IPS-20b (cell line): Measurements from ENCODE around the gene ETNPPL.
A peak's percentile ranks its signal among the peaks of the same experiment; 100 is the strongest.

Experiments used
- H3K27ac ChIP-seq: one replicate; pipeline ENCODE4 v1.5.1; 2013; ENCODE audit warnings: low read length
- H3K27me3 ChIP-seq: 2 replicates; pipeline ENCODE4 v1.6.1; 2013; ENCODE audit warnings: mild to moderate bottlenecking, low read length, inconsistent platforms; ENCODE audit not compliant: insufficient read depth
- H3K36me3 ChIP-seq: 2 replicates; pipeline ENCODE4 v1.6.1; 2013; ENCODE audit warnings: low read depth, mild to moderate bottlenecking, inconsistent platforms, low read length, moderate library complexity; ENCODE audit not compliant: insufficient read depth
- H3K4me1 ChIP-seq: 2 replicates; pipeline ENCODE4 v1.6.1; 2013; ENCODE audit warnings: mild to moderate bottlenecking, control low read depth, inconsistent platforms, low read length, moderate library complexity; ENCODE audit not compliant: insufficient read depth
- H3K4me3 ChIP-seq: 2 replicates; pipeline ENCODE4 v1.5.1; 2013; ENCODE audit warnings: mild to moderate bottlenecking, low read length, inconsistent platforms
- H3K9ac ChIP-seq: 2 replicates; pipeline ENCODE4 v1.6.1; 2013; ENCODE audit warnings: low read depth, mild to moderate bottlenecking, inconsistent platforms, low read length, moderate library complexity
- H3K9me3 ChIP-seq: 2 replicates; pipeline ENCODE4 v1.6.1; 2013; ENCODE audit warnings: mild to moderate bottlenecking, low read depth, low read length, inconsistent platforms; ENCODE audit not compliant: insufficient read depth

ETNPPL gene

GRCh38 chr4:108786351-108786750 is 23.5 kb upstream of the ETNPPL start:
- no peaks in the 10 kb centered on the region for H3K36me3 ChIP-seq
- H3K27me3 ChIP-seq = no peaks in the 10 kb centered on the region
- no peaks in the 10 kb centered on the region for H3K4me1 ChIP-seq
- H3K27ac ChIP-seq = no peak overlapping the region
- H3K4me3 ChIP-seq = no peak overlapping the region
- no peak overlapping the region for H3K9ac ChIP-seq
- no peaks in the 10 kb centered on the region for H3K9me3 ChIP-seq

- no peaks in the 10 kb centered on the region for H3K4me1 ChIP-seq
- H3K4me3 ChIP-seq = no peak overlapping the region
- no peaks in the 10 kb centered on the region for H3K36me3 ChIP-seq
- no peaks in the 10 kb centered on the region for H3K27me3 ChIP-seq
- H3K27ac ChIP-seq = no peak overlapping the region
- H3K9me3 ChIP-seq = no peaks in the 10 kb centered on the region
- no peak overlapping the region for H3K9ac ChIP-seq
Observed at GRCh38 chr4:108783665-108784463, 21.0 kb upstream of the ETNPPL start.

- Histone ChIP-seq H3K27me3 (no peaks in the 10 kb centered on the region), H3K27ac (no peak overlapping the region), H3K36me3 (no peaks in the 10 kb centered on the region), H3K9me3 (no peaks in the 10 kb centered on the region), H3K9ac (no peak overlapping the region), H3K4me3 (no peak overlapping the region), H3K4me1 (no peaks in the 10 kb centered on the region)
Observed at GRCh38 chr4:108779958-108780357, 17.1 kb upstream of the ETNPPL start.

- Histone ChIP-seq H3K4me1 (no peaks in the 10 kb centered on the region), H3K9ac (no peak overlapping the region), H3K27ac (no peak overlapping the region), H3K9me3 (no peaks in the 10 kb centered on the region), H3K4me3 (no peak overlapping the region), H3K36me3 (no peaks in the 10 kb centered on the region), H3K27me3 (no peaks in the 10 kb centered on the region)
Observed at GRCh38 chr4:108777388-108777787, 14.5 kb upstream of the ETNPPL start.

- no peaks in the 10 kb centered on the region for H3K9me3 ChIP-seq
- no peaks in the 10 kb centered on the region for H3K36me3 ChIP-seq
- H3K4me3 ChIP-seq = no peak overlapping the region
- no peaks in the 10 kb centered on the region for H3K4me1 ChIP-seq
- H3K27ac ChIP-seq = no peak overlapping the region
- no peaks in the 10 kb centered on the region for H3K27me3 ChIP-seq
- no peak overlapping the region for H3K9ac ChIP-seq
Observed at GRCh38 chr4:108775921-108776320, 13.1 kb upstream of the ETNPPL start.

GRCh38 chr4:108774809-108775530 is 12.1 kb upstream of the ETNPPL start:
- Histone ChIP-seq H3K4me3 (no peak overlapping the region), H3K4me1 (no peaks in the 10 kb centered on the region; the same call in 1 of the 2 replicates), H3K36me3 (no peaks in the 10 kb centered on the region), H3K27me3 (no peaks in the 10 kb centered on the region), H3K9me3 (no peaks in the 10 kb centered on the region), H3K9ac (no peak overlapping the region), H3K27ac (no peak overlapping the region)

GRCh38 chr4:108772402-108772801 is 9.5 kb upstream of the ETNPPL start:
- Histone ChIP-seq H3K27me3 (no peaks in the 10 kb centered on the region), H3K4me3 (no peak overlapping the region), H3K27ac (no peak overlapping the region), H3K9ac (no peak overlapping the region), H3K36me3 (no peaks in the 10 kb centered on the region), H3K4me1 (no peaks in the 10 kb centered on the region; the same call in 1 of the 2 replicates), H3K9me3 (no peaks in the 10 kb centered on the region)

GRCh38 chr4:108766058-108766457 is 3.2 kb upstream of the ETNPPL start:
- peaks cover 3% of the 10 kb centered on the region; the same call in 1 of the 2 replicates for H3K4me1 ChIP-seq
- no peak overlapping the region for H3K4me3 ChIP-seq
- H3K27ac ChIP-seq = no peak overlapping the region
- no peaks in the 10 kb centered on the region for H3K9me3 ChIP-seq
- H3K9ac ChIP-seq = no peak overlapping the region
- no peaks in the 10 kb centered on the region for H3K36me3 ChIP-seq
- H3K27me3 ChIP-seq = peaks cover 31% of the 10 kb centered on the region

- peaks cover 36% of the 10 kb centered on the region for H3K27me3 ChIP-seq
- H3K27ac ChIP-seq = no peak overlapping the region
- no peak overlapping the region for H3K4me3 ChIP-seq
- H3K9ac ChIP-seq = no peak overlapping the region
- no peaks in the 10 kb centered on the region for H3K9me3 ChIP-seq
- peaks cover 3% of the 10 kb centered on the region; the same call in 1 of the 2 replicates for H3K4me1 ChIP-seq
- H3K36me3 ChIP-seq = no peaks in the 10 kb centered on the region
Observed at GRCh38 chr4:108763986-108764385, 1.1 kb upstream of the ETNPPL start.

- H3K27ac ChIP-seq = no peak overlapping the region
- no peak overlapping the region for H3K9ac ChIP-seq
- H3K4me1 ChIP-seq = peaks cover 3% of the 10 kb centered on the region; the same call in 1 of the 2 replicates
- H3K4me3 ChIP-seq = peak overlapping the region; percentile 80
- no peaks in the 10 kb centered on the region for H3K9me3 ChIP-seq
- peaks cover 36% of the 10 kb centered on the region for H3K27me3 ChIP-seq
- H3K36me3 ChIP-seq = no peaks in the 10 kb centered on the region
Observed at GRCh38 chr4:108763226-108763593, 357 bp upstream of the ETNPPL start.

- peaks cover 28% of the 10 kb centered on the region for H3K27me3 ChIP-seq
- no peaks in the 10 kb centered on the region for H3K9me3 ChIP-seq
- no peak overlapping the region for H3K4me3 ChIP-seq
- no peaks in the 10 kb centered on the region for H3K36me3 ChIP-seq
- no peak overlapping the region for H3K27ac ChIP-seq
- H3K4me1 ChIP-seq = peaks cover 3% of the 10 kb centered on the region; the same call in 1 of the 2 replicates
- H3K9ac ChIP-seq = no peak overlapping the region
Observed at GRCh38 chr4:108758498-108758897, 4.4 kb downstream of the ETNPPL start.

- Histone ChIP-seq H3K9ac (no peak overlapping the region), H3K4me1 (no peaks in the 10 kb centered on the region), H3K4me3 (no peak overlapping the region), H3K27ac (no peak overlapping the region), H3K36me3 (no peaks in the 10 kb centered on the region), H3K9me3 (no peaks in the 10 kb centered on the region), H3K27me3 (no peaks in the 10 kb centered on the region)
Observed at GRCh38 chr4:108754327-108754726, 8.5 kb downstream of the ETNPPL start.
